GM12873 (cell line): ENCODE data around the gene PARD3B.

Experiments
- TF ChIP-seq, protein P1 (sequence below): IDR thresholded peaks from 2 replicates; pipeline ENCODE4 v1.5.1; 2012; ENCODE audit warnings: low read depth, mild to moderate bottlenecking, moderate library complexity, low read length, control low read depth; ENCODE audit not compliant: insufficient read depth; ENCODE audit errors: missing control alignments

PARD3B gene

DNA sequence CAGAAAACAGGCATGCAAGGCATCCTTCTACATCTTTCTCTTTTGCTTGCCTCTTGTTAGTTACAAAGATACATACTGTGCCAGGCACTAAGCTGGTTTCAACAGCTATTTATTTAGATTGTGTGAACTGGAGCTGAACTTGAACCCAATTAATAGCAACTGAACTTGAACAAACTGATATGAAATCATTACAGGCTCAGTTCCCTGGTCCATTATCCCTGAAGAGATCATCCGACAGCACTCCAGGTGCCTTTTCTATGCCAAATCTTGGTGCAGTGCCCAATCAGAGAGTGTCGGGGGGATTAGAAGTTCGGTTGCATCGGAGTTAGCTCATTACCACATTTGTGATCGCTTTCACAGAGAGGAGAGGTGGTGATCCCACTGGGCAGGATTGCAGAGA, 477.6 kb downstream of the PARD3B start:
- TF ChIP-seq, protein P1, sequence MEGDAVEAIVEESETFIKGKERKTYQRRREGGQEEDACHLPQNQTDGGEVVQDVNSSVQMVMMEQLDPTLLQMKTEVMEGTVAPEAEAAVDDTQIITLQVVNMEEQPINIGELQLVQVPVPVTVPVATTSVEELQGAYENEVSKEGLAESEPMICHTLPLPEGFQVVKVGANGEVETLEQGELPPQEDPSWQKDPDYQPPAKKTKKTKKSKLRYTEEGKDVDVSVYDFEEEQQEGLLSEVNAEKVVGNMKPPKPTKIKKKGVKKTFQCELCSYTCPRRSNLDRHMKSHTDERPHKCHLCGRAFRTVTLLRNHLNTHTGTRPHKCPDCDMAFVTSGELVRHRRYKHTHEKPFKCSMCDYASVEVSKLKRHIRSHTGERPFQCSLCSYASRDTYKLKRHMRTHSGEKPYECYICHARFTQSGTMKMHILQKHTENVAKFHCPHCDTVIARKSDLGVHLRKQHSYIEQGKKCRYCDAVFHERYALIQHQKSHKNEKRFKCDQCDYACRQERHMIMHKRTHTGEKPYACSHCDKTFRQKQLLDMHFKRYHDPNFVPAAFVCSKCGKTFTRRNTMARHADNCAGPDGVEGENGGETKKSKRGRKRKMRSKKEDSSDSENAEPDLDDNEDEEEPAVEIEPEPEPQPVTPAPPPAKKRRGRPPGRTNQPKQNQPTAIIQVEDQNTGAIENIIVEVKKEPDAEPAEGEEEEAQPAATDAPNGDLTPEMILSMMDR, result no peak

DNA sequence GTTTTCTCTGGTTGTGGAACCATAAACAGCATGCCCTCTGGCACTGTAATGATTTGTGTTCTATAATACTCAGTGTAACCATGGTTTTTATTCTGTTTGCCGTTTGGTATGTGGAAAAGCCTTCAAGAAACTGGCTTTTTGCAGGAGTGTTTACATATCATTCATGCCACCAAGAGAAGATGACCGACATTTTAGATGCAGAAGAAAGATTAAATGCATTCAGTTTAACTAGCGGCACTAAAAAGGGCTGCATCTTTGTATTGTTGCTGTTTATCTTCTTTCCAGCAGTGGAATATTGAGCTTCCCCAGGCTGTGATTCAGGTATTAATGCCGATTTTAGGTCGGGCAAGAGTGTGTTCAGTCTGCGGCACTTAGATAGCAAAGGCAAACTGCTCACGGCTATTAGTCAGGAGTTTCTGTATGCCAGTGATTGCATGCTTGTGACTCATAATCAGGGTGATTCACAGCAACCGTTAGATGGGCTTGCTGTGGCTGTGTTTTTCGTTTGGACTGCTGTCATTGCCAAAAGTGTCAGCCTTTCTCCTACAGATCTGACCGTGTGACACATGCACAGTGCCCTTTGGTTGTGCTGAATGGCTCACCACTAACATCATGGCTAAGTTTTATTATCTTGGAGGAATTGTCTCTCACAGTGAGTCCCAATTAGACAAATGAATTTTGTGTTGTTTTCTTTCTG, 479.7 kb downstream of the PARD3B start:
- TF ChIP-seq, protein P1, result no peak

DNA sequence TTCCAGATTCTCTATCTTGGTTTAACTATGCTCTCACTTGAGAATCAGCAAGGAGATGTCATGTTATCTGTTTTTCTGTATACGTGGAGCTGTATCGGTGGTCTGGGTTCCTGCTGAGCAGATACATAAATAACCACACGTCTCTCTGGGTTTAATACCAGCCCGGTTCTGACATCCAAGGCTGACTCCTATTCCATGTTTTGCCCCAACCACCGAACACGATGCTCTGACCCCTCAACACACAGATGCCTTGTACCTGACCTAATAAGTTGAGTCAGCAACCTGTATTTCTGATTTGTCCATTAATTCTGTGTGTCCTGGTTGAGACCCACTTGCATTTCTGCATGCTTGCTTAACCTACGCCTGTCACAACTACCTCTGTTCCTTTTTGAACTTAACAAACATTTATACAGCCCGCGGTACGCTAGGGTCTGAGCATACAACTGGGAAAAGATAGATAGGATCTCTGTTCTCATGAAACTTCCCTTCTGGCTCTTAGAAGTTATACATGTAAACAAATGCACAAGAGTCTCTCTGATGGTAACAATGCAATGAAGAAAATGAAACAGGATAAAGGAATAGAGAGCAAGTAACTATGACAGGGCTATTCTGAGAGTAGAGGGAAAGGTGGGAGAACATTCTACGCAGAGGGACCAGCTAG, 480.4 kb downstream of the PARD3B start:
- TF ChIP-seq, protein P1, result no peak

DNA sequence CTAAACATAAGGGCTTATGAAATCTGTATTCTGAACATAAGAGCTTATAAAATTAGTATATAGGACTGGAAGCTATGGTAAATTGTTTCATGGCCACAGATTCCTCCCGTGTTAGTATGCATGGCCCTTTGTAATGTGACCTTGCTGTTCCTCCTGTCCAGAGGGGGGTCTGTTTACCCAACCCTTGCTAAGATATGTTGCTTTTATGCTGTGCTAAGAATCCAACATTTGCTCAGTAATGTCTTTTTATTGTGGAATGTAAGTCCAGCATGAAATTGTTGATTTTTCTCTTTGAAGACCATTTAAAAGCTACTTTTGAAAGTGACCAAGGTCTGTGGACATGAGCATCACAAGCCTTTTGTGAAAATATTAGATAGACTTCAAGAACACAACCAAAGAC, 485.4 kb downstream of the PARD3B start:
- TF ChIP-seq, protein P1, result no peak

DNA sequence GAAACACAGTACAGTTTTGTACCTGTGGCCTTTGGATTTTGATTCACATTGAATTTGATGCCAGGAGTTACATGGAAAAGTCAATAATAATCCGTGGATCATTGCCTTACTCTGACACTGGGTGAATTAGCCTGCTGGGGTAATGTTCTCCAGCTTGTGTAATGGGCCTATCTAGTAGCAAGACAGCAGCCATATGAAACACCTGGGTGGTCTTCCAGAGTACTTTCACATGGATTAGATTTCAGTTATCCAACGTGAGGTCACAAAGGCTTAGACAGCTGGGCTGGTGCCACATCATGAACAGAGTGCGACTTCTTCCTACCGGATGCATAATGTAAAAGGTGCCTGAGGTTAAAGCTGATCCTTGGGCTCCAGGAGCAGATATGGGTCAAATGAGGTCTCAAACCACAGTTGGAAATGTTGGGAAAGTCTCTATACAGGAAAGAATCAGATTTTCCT, 486.8 kb downstream of the PARD3B start:
- TF ChIP-seq, protein P1, result no peak

DNA sequence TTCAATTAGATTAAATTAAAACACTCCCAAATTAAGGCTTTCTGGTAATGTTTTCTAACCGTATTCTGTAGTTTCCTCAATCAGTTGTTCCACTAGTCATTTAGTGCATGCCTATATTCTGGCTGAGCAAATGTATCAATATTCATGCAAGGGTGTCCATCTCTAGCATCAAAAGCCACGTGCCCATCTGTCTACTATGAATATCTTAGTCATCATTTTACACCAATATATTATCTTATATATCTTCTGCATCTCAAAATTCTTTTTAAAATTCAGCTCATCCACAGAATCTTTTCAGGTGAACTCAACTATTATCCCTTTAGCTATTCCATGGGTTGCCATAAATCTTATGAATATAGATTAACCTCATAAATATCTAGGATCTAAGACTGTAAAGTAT, 488.2 kb downstream of the PARD3B start:
- TF ChIP-seq, protein P1, result no peak

DNA sequence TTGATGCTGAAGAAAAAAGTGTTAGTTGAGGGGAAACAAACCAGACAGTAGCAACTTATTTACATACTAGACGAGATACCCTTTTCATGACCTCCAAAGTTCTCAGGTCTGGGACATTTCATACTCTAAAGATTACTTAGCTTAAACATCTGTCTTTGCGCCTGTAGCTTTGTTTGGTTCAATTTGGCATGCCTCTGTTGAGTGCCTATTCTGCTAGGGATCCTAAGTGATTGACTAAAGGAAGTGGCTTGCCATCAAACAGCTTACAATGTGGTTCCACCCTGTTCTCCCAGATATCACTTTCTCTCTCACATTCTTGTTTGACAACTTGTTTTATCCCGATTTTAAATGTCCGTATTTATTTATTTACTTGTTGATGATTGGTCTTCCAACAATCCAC, 488.8 kb downstream of the PARD3B start:
- TF ChIP-seq, protein P1, result no peak
